Mucosa of rectum (tissue), 2 donors: ENCODE measurements around the gene SPON2.

Experiments used
- H3K27ac ChIP-seq, 2 donors: one replicate each; pipeline ENCODE4 v1.7.0; 2013; ENCODE audit warnings: inconsistent platforms in 2 of 2, low read depth in 2 of 2, low read length in 2 of 2
- H3K27me3 ChIP-seq, 2 donors: one replicate each; pipeline ENCODE4 v1.7.0; 2013; ENCODE audit warnings: low read length in 2 of 2; ENCODE audit not compliant: control insufficient read depth in 2 of 2, insufficient read depth in 2 of 2
- H3K36me3 ChIP-seq, 2 donors: one replicate each; pipeline ENCODE4 v1.7.0; 2013; ENCODE audit warnings: low read length in 2 of 2; ENCODE audit not compliant: control insufficient read depth in 2 of 2, insufficient read depth in 2 of 2
- H3K4me1 ChIP-seq, 2 donors: one replicate each; pipeline ENCODE4 v1.7.0; 2013; ENCODE audit warnings: low read length in 2 of 2, mild to moderate bottlenecking in 1 of 2; ENCODE audit not compliant: control insufficient read depth in 2 of 2, insufficient read depth in 2 of 2
- H3K4me3 ChIP-seq, 2 donors: one replicate each; pipeline ENCODE4 v1.7.0; 2013; ENCODE audit warnings: low read length in 2 of 2
- H3K9ac ChIP-seq, 2 donors: one replicate each; pipeline ENCODE4 v1.7.0; 2013; ENCODE audit warnings: low read length in 2 of 2, low read depth in 1 of 2, mild to moderate bottlenecking in 1 of 2
- H3K9me3 ChIP-seq, 2 donors: one replicate each; pipeline ENCODE4 v1.7.0; 2013; ENCODE audit warnings: low read length in 2 of 2; ENCODE audit not compliant: control insufficient read depth in 2 of 2
- donor health status: healthy.
- donor health status: Normal muscosa, but diverticular disease.

SPON2 gene

GRCh38 chr4:1152290-1152689 is 20.1 kb downstream of the SPON2 start:
- Histone ChIP-seq H3K9me3 (no peaks in the 10 kb centered on the region), H3K4me1 (peaks cover 3 to 5% of the 10 kb centered on the region in 2 donors), H3K9ac (no peak overlapping the region), H3K36me3 (no peaks in the 10 kb centered on the region), H3K27ac (no peak overlapping the region), H3K27me3 (peaks cover 0 to 2% of the 10 kb centered on the region in 2 donors), H3K4me3 (no peak overlapping the region)

GRCh38 chr4:1151541-1151940 is 20.8 kb downstream of the SPON2 start:
- no peaks in the 10 kb centered on the region for H3K27me3 ChIP-seq
- no peaks in the 10 kb centered on the region for H3K36me3 ChIP-seq
- no peaks in the 10 kb centered on the region for H3K9me3 ChIP-seq
- no peak overlapping the region for H3K4me3 ChIP-seq
- peaks cover 3 to 5% of the 10 kb centered on the region in 2 donors for H3K4me1 ChIP-seq
- no peak overlapping the region for H3K27ac ChIP-seq
- H3K9ac ChIP-seq: no peak overlapping the region

GRCh38 chr4:1150875-1151274 is 21.5 kb downstream of the SPON2 start:
- no peak overlapping the region for H3K27ac ChIP-seq
- H3K36me3 ChIP-seq: no peaks in the 10 kb centered on the region
- H3K4me3 ChIP-seq: no peak overlapping the region
- no peaks in the 10 kb centered on the region for H3K27me3 ChIP-seq
- H3K9me3 ChIP-seq: no peaks in the 10 kb centered on the region
- peaks cover 3 to 5% of the 10 kb centered on the region in 2 donors for H3K4me1 ChIP-seq
- no peak overlapping the region for H3K9ac ChIP-seq

- Histone ChIP-seq H3K9me3 (no peaks in the 10 kb centered on the region), H3K4me3 (no peak overlapping the region), H3K36me3 (no peaks in the 10 kb centered on the region), H3K9ac (no peak overlapping the region), H3K27ac (no peak overlapping the region), H3K27me3 (no peaks in the 10 kb centered on the region), H3K4me1 (peaks cover 0 to 10% of the 10 kb centered on the region in 2 donors)
Observed at GRCh38 chr4:1139860-1140259, 32.5 kb downstream of the SPON2 start.

- no peak overlapping the region for H3K9ac ChIP-seq
- no peak overlapping the region for H3K4me3 ChIP-seq
- no peaks in the 10 kb centered on the region for H3K9me3 ChIP-seq
- H3K27ac ChIP-seq: no peak overlapping the region
- H3K36me3 ChIP-seq: no peaks in the 10 kb centered on the region
- H3K27me3 ChIP-seq: peaks cover 0 to 2% of the 10 kb centered on the region in 2 donors
- peaks cover 0 to 10% of the 10 kb centered on the region in 2 donors for H3K4me1 ChIP-seq
Observed at GRCh38 chr4:1137850-1138249, 34.5 kb downstream of the SPON2 start.

- no peak overlapping the region for H3K27ac ChIP-seq
- peak overlapping the region; percentile 47 to 61 for H3K4me3 ChIP-seq
- peaks cover 0 to 2% of the 10 kb centered on the region in 2 donors for H3K27me3 ChIP-seq
- H3K36me3 ChIP-seq: no peaks in the 10 kb centered on the region
- H3K4me1 ChIP-seq: peaks cover 0 to 10% of the 10 kb centered on the region in 2 donors
- H3K9me3 ChIP-seq: no peaks in the 10 kb centered on the region
- peak overlapping the region; percentile 9 to 27 for H3K9ac ChIP-seq
Observed at GRCh38 chr4:1137063-1137776, 35.2 kb downstream of the SPON2 start.

- no peaks in the 10 kb centered on the region for H3K36me3 ChIP-seq
- H3K4me1 ChIP-seq: peaks cover 0 to 10% of the 10 kb centered on the region in 2 donors
- H3K27ac ChIP-seq: no peak overlapping the region
- H3K9ac ChIP-seq: no peak overlapping the region
- peaks cover 0 to 2% of the 10 kb centered on the region in 2 donors for H3K27me3 ChIP-seq
- H3K4me3 ChIP-seq: no peak overlapping the region
- no peaks in the 10 kb centered on the region for H3K9me3 ChIP-seq
Observed at GRCh38 chr4:1136048-1136447, 36.3 kb downstream of the SPON2 start.

GRCh38 chr4:1133033-1133432 is 39.4 kb downstream of the SPON2 start:
- peaks cover 0 to 2% of the 10 kb centered on the region in 2 donors for H3K27me3 ChIP-seq
- peaks cover 0 to 10% of the 10 kb centered on the region in 2 donors for H3K4me1 ChIP-seq
- no peak overlapping the region for H3K9ac ChIP-seq
- H3K27ac ChIP-seq: no peak overlapping the region
- H3K9me3 ChIP-seq: no peaks in the 10 kb centered on the region
- H3K36me3 ChIP-seq: no peaks in the 10 kb centered on the region
- H3K4me3 ChIP-seq: no peak overlapping the region

GRCh38 chr4:1130316-1131186 is 41.8 kb downstream of the SPON2 start:
- H3K4me3 ChIP-seq: no peak overlapping the region
- no peaks in the 10 kb centered on the region for H3K9me3 ChIP-seq
- H3K4me1 ChIP-seq: no peaks in the 10 kb centered on the region
- H3K27ac ChIP-seq: no peak overlapping the region
- no peak overlapping the region for H3K9ac ChIP-seq
- H3K27me3 ChIP-seq: peaks cover 2 to 3% of the 10 kb centered on the region in 2 donors
- H3K36me3 ChIP-seq: no peaks in the 10 kb centered on the region

- H3K9ac ChIP-seq: no peak overlapping the region
Observed at GRCh38 chr4:1126506-1126905, 45.9 kb downstream of the SPON2 start.

More at GRCh38 chr4:1126506-1126905, 45.9 kb downstream of the SPON2 start:
- no peaks in the 10 kb centered on the region for H3K36me3 ChIP-seq
- no peak overlapping the region for H3K4me3 ChIP-seq
- no peaks in the 10 kb centered on the region for H3K9me3 ChIP-seq
- H3K27me3 ChIP-seq: peaks cover 0 to 3% of the 10 kb centered on the region in 2 donors
- H3K4me1 ChIP-seq: peaks cover 0 to 2% of the 10 kb centered on the region in 2 donors
- no peak overlapping the region for H3K27ac ChIP-seq
